Right lobe of liver (tissue), 6 donors: Measurements from ENCODE around the gene EIF4G3. TPM values are rescaled to one million over a fixed set of nuclear protein-coding genes. Genes with fewer than 3 reads are reported as not detected.
A peak's percentile ranks its signal among the peaks of the same experiment; 100 is the strongest.

ENCODE experiments used
- ATAC-seq, 4 donors: fragments of 200-7000 bp; cut with Tn5 transposase; one replicate each; pipeline ENCODE4 v1.9.1; 2020; ENCODE audit warnings: mild to moderate bottlenecking in 4 of 4, moderate library complexity in 4 of 4
- DNase-seq, 3 donors: peaks; one replicate each; pipeline ENCODE4 v3.0.0-alpha.2; 2020
- H3K27ac ChIP-seq, 3 donors: fragments of 200-600 bp; one replicate each; pipeline ENCODE4 v1.8.0; 2022
- H3K27me3 ChIP-seq, 2 donors: fragments of 200-600 bp; one replicate each; pipeline ENCODE4 v1.8.0; 2022
- H3K36me3 ChIP-seq, 4 donors: fragments of 200-600 bp; sonication (generic) in 1 of 4; one replicate each; pipeline versions ENCODE4 v1.5.1 to v1.8.0; 2017 to 2022; ENCODE audit warnings: control low read depth in 1 of 4
- H3K4me1 ChIP-seq, 4 donors: fragments of 200-600 bp; sonication (generic) in 1 of 4; one replicate each; pipeline versions ENCODE4 v1.5.1 to v1.8.0; 2017 to 2022; ENCODE audit warnings: control low read depth in 1 of 4
- H3K4me3 ChIP-seq, 3 donors: fragments of 200-600 bp; one replicate each; pipeline ENCODE4 v1.8.0; 2022
- H3K9me3 ChIP-seq, 4 donors: fragments of 200-600 bp; sonication (generic) in 1 of 4; one replicate each; pipeline versions ENCODE4 v1.5.1 to v1.8.0; 2017 to 2022; ENCODE audit warnings: control low read depth in 1 of 4
- POLR2A ChIP-seq: fragments of 450-650 bp; IDR thresholded peaks from one replicate; pipeline ENCODE4 v1.6.1; 2017; ENCODE audit warnings: antibody characterized with exemption, mild to moderate bottlenecking
- WGBS: methylation state at CpG from one replicate; pipeline ENCODE4 v1.1.6; 2018; ENCODE audit warnings: low coverage, low lambda C conversion rate; ENCODE audit not compliant: insufficient coverage; ENCODE audit errors: missing lambda C conversion rate; 5-methylcytosine and 5-hydroxymethylcytosine counted together
- intact Hi-C, 2 donors: fragments of 100-400 bp; cut with DNase I; formaldehyde crosslinking; loops; one replicate each; pipeline versions ENCODE4 v1.11.2 to v1.14.1; 2022
- total RNA-seq, 6 experiments: library from RNA; depleted of rRNA in 2 of 6; stranded (reverse); fragments of >200 nt in 2 of 6; fragmentation: NEBNext Ultra II Directional in 3 of 6; extraction: Animal tissue kit (Norgen Biotek cat#: 25700) in 3 of 6; gene quantifications; one replicate each; pipeline versions ENCODE4 v1.1.0 to v1.2.4, GENCODE V29; 2016 to 2023
- TF ChIP-seq, protein P1 (sequence below), 4 donors: fragments of 200-600 bp in 3 of 4; fragments of 450-650 bp in 1 of 4; IDR thresholded peaks; one replicate each; pipeline versions ENCODE4 v1.5.1 to v1.8.0; 2016 to 2022; ENCODE audit warnings: antibody characterized with exemption in 4 of 4, mild to moderate bottlenecking in 2 of 4
- donor health status: DM: no; HTN: yes; CAD: no.
- donor health status: DM: no; HTN: no; CAD: no.
- donor health status: DM: no; HTN: no; CAD: no.
- donor health status: DM: no; HTN: yes; CAD: no.
- donor health status: DM: no; HTN: yes; CAD: no.

The EIF4G3 gene
- total RNA-seq, 6 experiments from 2014 or later: 14.4 to 29.9 (median 23.5) TPM

DNA sequence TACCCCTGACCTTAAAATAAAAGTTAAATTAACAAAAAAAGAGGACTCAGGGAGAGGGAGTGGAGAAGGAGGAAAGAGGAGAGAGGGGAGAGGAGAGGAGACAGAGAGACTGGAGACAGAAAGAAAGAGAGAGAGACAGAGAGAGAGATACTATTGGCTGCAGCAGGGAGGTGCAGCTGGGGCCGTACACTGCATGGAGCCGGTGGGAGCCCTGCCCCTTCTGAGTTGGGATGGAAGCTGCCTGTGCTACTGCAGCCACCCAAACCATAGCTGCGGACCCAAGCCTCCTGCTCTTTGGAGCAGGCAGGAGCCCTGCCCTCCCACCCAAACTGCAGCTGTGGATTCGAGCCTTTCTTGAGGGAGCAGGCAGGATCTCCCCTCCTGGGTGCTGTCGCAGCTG, 356.9 kb downstream of the EIF4G3 start:
- Histone ChIP-seq H3K9me3 (no peaks in the 10 kb centered on the region), H3K4me3 (no peak overlapping the region), H3K4me1 (no peaks in the 10 kb centered on the region), H3K36me3 (peaks cover 0 to 11% (median 0%) of the 10 kb centered on the region in 4 donors), H3K27ac (no peak overlapping the region), H3K27me3 (no peaks in the 10 kb centered on the region)
- DNase-seq: no peak
- 83% methylated on average over 1 of the region's 5 CpGs for WGBS
- intact Hi-C loops: no loop called here
- ATAC-seq: peak in 1 of 4 donors; percentile 22
- TF ChIP-seq, protein P1, sequence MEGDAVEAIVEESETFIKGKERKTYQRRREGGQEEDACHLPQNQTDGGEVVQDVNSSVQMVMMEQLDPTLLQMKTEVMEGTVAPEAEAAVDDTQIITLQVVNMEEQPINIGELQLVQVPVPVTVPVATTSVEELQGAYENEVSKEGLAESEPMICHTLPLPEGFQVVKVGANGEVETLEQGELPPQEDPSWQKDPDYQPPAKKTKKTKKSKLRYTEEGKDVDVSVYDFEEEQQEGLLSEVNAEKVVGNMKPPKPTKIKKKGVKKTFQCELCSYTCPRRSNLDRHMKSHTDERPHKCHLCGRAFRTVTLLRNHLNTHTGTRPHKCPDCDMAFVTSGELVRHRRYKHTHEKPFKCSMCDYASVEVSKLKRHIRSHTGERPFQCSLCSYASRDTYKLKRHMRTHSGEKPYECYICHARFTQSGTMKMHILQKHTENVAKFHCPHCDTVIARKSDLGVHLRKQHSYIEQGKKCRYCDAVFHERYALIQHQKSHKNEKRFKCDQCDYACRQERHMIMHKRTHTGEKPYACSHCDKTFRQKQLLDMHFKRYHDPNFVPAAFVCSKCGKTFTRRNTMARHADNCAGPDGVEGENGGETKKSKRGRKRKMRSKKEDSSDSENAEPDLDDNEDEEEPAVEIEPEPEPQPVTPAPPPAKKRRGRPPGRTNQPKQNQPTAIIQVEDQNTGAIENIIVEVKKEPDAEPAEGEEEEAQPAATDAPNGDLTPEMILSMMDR (IDR thresholded peaks at IDR 0.05): no peak
- no peak for TF ChIP-seq POLR2A

DNA sequence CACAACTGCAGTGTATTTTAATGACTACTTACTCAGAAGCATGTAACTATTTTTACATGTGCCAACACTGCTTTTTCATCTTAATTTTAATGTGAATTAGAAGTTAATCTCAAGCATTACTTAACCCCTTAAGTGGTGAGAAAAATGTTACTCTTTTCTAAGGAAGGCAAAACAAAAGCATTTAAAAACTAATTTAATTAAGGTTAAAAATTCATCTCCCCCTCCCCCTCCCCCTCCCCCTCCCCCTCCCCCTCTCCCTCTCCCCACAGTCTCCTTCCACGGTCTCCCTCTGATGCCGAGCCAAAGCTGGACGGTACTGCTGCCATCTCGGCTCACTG, 362.2 kb downstream of the EIF4G3 start:
- H3K36me3 ChIP-seq: peaks cover 0 to 19% (median 0%) of the 10 kb centered on the region in 4 donors
- no peak for TF ChIP-seq POLR2A
- TF ChIP-seq, protein P1 (IDR thresholded peaks at IDR 0.05): no peak
- intact Hi-C loops: no loop called here

DNA sequence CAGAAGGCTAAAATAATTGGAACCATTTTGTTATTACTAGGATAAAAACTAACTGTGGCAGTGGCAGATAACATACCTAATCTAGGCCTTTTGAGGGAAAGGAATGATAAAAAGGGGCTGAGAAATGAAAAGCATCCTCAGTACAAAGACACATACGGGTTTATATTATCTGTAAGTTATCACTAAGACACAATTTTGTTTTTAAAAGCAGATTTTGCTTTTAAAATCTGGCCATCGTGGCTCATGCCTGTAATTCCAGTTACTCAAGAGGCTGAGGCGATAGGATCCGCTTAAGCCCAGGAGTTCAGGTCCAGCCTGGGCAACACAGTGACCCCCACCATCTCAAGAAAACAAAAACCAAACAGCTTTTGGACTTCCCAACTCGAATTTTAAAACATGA, 364.8 kb downstream of the EIF4G3 start:
- DNase-seq (no peak), ATAC-seq (no peak)
- H3K36me3 ChIP-seq: peaks cover 0 to 14% (median 2%) of the 10 kb centered on the region in 4 donors
- no peak overlapping the region for H3K27ac ChIP-seq
- peaks cover 0 to 6% (median 0%) of the 10 kb centered on the region in 4 donors for H3K4me1 ChIP-seq
- 77% methylated on average over 3 of the region's 5 CpGs for WGBS
- intact Hi-C loops: no loop called here
- TF ChIP-seq POLR2A: no peak
- H3K4me3 ChIP-seq: no peak overlapping the region
- no peaks in the 10 kb centered on the region for H3K27me3 ChIP-seq
- H3K9me3 ChIP-seq: no peaks in the 10 kb centered on the region

More for the DNA sequence above, 362.2 kb downstream of the EIF4G3 start:
- Histone ChIP-seq H3K27me3 (no peaks in the 10 kb centered on the region), H3K27ac (no peak overlapping the region), H3K4me1 (peaks cover 0 to 6% (median 0%) of the 10 kb centered on the region in 4 donors), H3K4me3 (no peak overlapping the region), H3K9me3 (no peaks in the 10 kb centered on the region)
- no CpG with 5 or more reads among the region's 4 CpGs for WGBS
- no peak for ATAC-seq
- DNase-seq: no peak

DNA sequence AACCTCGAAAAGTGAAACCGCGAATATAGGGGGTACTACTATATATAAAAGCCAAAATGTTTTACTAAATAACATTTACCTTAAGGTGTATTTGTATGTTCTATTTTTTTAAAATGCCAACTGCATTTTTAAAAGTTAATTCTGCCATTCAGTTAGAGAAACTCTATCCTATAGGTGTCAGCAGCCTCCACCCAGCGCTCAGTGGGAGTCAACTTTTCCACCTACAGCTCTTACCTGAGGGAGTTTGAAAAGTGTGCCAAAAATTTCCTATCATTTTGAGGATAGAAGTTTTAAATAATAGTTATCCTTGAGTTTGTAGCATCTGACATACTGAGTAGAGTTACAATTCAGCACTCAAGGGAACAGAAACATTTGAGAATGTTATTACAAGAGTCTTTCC, 383.5 kb downstream of the EIF4G3 start:
- Histone ChIP-seq H3K4me3 (no peak overlapping the region), H3K9me3 (no peaks in the 10 kb centered on the region), H3K4me1 (no peaks in the 10 kb centered on the region), H3K36me3 (no peaks in the 10 kb centered on the region), H3K27me3 (no peaks in the 10 kb centered on the region), H3K27ac (no peak overlapping the region)
- WGBS: 94% methylated on average over 4 of the region's 4 CpGs
- no peak for ATAC-seq
- TF ChIP-seq, protein P1 (IDR thresholded peaks at IDR 0.05): no peak
- no peak for TF ChIP-seq POLR2A
- intact Hi-C loops: no loop called here
- DNase-seq: no peak

DNA sequence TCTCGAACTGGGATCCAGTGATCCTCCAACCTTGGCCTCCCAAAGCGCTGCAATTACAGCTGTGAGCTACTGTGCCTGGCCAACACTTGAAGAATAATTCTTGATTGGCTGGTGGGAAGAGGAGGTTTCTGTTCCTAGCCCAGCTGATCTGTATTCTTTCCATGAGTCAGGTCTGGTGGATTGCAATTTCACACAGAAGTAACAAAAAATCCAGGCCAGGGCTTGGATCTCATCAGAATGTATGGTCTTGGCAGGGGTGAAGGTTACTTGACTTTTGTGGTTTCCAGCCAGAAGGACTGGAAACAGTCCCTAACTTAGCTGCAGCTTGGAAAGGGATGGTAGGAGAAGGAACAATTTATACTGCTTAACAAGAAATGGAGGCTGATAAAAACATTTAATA, 384.5 kb downstream of the EIF4G3 start:
- Histone ChIP-seq H3K36me3 (no peaks in the 10 kb centered on the region), H3K9me3 (no peaks in the 10 kb centered on the region), H3K27ac (no peak overlapping the region), H3K4me3 (no peak overlapping the region), H3K4me1 (no peaks in the 10 kb centered on the region), H3K27me3 (no peaks in the 10 kb centered on the region)
- ATAC-seq: no peak
- intact Hi-C loops: no loop called here
- TF ChIP-seq, protein P1 (IDR thresholded peaks at IDR 0.05): no peak
- TF ChIP-seq POLR2A: no peak
- 93% methylated on average over 2 of the region's 2 CpGs for WGBS
- no peak for DNase-seq
